A549 (cell line): Measurements from ENCODE around the gene SAMD3. TPM values are rescaled to one million over a fixed set of nuclear protein-coding genes. Genes with fewer than 3 reads are reported as not detected.
"Not testable (repeated sequence)": the region's sequence is repeated elsewhere in the genome, so short reads cannot be mapped to it uniquely, and the experiment has no call there.

ENCODE experiments used
- ATAC-seq, 2 experiments: fragments of 200-7000 bp in 1 of 2; fragments of >200 bp in 1 of 2; cut with Nextera tagmentation in 1 of 2; cut with Tn5 transposase in 1 of 2; 3 replicates each; pipeline versions ENCODE4 v1.8.0 to v1.9.1; 2018 to 2020; ENCODE audit warnings: mild to moderate bottlenecking in 1 of 2, moderate library complexity in 1 of 2
- CTCF ChIA-PET: fragments of 300-600 bp; sonication (Branson Sonifier 250); formaldehyde crosslinking; extraction: SDS; loops from one replicate; lab custom pipeline; 2021; ENCODE audit warnings: antibody characterized with exemption, inconsistent platforms; lab: Yijun Ruan, JAX
- POLR2A ChIA-PET: fragments of 350-600 bp; formaldehyde crosslinking; extraction: SDS; loops from one replicate; lab custom pipeline; 2021; ENCODE audit warnings: antibody characterized with exemption, inconsistent platforms; lab: Yijun Ruan, JAX
- DNase-seq, 2 experiments: peaks; one replicate each; pipeline versions ENCODE4 v3.0.0 to v3.0.0-alpha.2; 2011 to 2016; ENCODE audit warnings: low read depth in 1 of 2, low spot score in 1 of 2
- FAIRE-seq: peaks from 2 replicates; lab custom pipeline; 2011; peaks lifted over from hg19 to GRCh38; lab: Jason Lieb, UNC
- H3K27ac ChIP-seq, 2 experiments: fragments of >200 bp; sonication (Bioruptor Twin); formaldehyde crosslinking; 3 replicates each; pipeline ENCODE4 v1.5.1; 2016 to 2017
- H3K4me1 ChIP-seq: fragments of >200 bp; sonication (Bioruptor Twin); formaldehyde crosslinking; 3 replicates; pipeline ENCODE4 v1.6.1; 2016
- H3K4me2 ChIP-seq: fragments of >200 bp; sonication (Bioruptor Twin); formaldehyde crosslinking; 3 replicates; pipeline ENCODE4 v1.6.1; 2016
- H3K4me3 ChIP-seq: fragments of >200 bp; sonication (Bioruptor Twin); formaldehyde crosslinking; 3 replicates; pipeline ENCODE4 v1.5.1; 2016
- H3K9me3 ChIP-seq: fragments of >200 bp; sonication (Bioruptor Twin); formaldehyde crosslinking; 3 replicates; pipeline ENCODE4 v1.6.1; 2016
- BCL3 ChIP-seq: fragments of >200 bp; sonication (Bioruptor Twin); formaldehyde crosslinking; IDR thresholded peaks from 3 replicates; pipeline ENCODE4 v1.6.1; 2016
- BHLHE40 ChIP-seq: IDR thresholded peaks from 2 replicates; pipeline ENCODE4 v1.6.1; 2012; ENCODE audit warnings: low read depth, low read length, inconsistent platforms
- CEBPB ChIP-seq, 2 experiments: fragments of >200 bp in 1 of 2; sonication (Bioruptor Twin) in 1 of 2; formaldehyde crosslinking in 1 of 2; IDR thresholded peaks; 2 replicates each; pipeline ENCODE4 v1.6.1; 2012 to 2016
- CHD2 ChIP-seq: fragments of 150-350 bp; IDR thresholded peaks from 2 replicates; pipeline ENCODE4 v1.6.1; 2014; ENCODE audit warnings: low read length; ENCODE audit not compliant: partially characterized antibody
- CTCF ChIP-seq: fragments of >200 bp; sonication (Bioruptor Twin); formaldehyde crosslinking; IDR thresholded peaks from 3 replicates; pipeline ENCODE4 v1.5.1; 2016
- EHMT2 ChIP-seq: fragments of 200-600 bp; sonication (generic); IDR thresholded peaks from 2 replicates; pipeline ENCODE4 v1.6.1; 2016; ENCODE audit warnings: antibody characterized with exemption, low read depth, mild to moderate bottlenecking, moderate library complexity
- EP300 ChIP-seq, 2 experiments: fragments of >200 bp; sonication (Bioruptor Twin); formaldehyde crosslinking; IDR thresholded peaks; 2 replicates in 1 of 2; 3 replicates in 1 of 2; pipeline ENCODE4 v1.6.1; 2016 to 2017
- GATA3 ChIP-seq: IDR thresholded peaks from 2 replicates; pipeline ENCODE4 v1.6.1; 2012; ENCODE audit warnings: borderline replicate concordance
- HOXA7 ChIP-seq: fragments of 250-450 bp; sonication (Bioruptor Pico); IDR thresholded peaks from 2 replicates; pipeline ENCODE4 v1.5.0; 2020; ENCODE audit warnings: mild to moderate bottlenecking, moderate library complexity
- HOXB13 ChIP-seq: fragments of 250-450 bp; sonication (Bioruptor Pico); IDR thresholded peaks from 2 replicates; pipeline ENCODE4 v1.5.0; 2020; ENCODE audit warnings: low read depth, mild to moderate bottlenecking, moderate library complexity
- HOXB5 ChIP-seq: fragments of 250-450 bp; sonication (Bioruptor Pico); IDR thresholded peaks from 2 replicates; pipeline ENCODE4 v1.5.0; 2020; ENCODE audit warnings: mild to moderate bottlenecking, moderate library complexity
- JUN ChIP-seq, 2 experiments: fragments of >200 bp; sonication (Bioruptor Twin); formaldehyde crosslinking; IDR thresholded peaks; 2 replicates in 1 of 2; 3 replicates in 1 of 2; pipeline ENCODE4 v1.6.1; 2016 to 2017
- NFE2L2 ChIP-seq: fragments of 150-350 bp; conservative IDR thresholded peaks from 2 replicates; pipeline ENCODE4 v1.6.1; 2014; ENCODE audit warnings: low read length
- NPAS2 ChIP-seq: fragments of 250-450 bp; sonication (Bioruptor Pico); IDR thresholded peaks from 2 replicates; pipeline ENCODE4 v1.8.0; 2022; ENCODE audit warnings: mild to moderate bottlenecking, moderate library complexity, borderline replicate concordance
- POLR2AphosphoS2 ChIP-seq: conservative IDR thresholded peaks from 2 replicates; pipeline ENCODE4 v1.6.1; 2012; ENCODE audit warnings: low read length, improper control_type of control experiment, inconsistent platforms
- RFX5 ChIP-seq: fragments of 450-650 bp; IDR thresholded peaks from 2 replicates; pipeline ENCODE4 v1.7.1; 2014; ENCODE audit warnings: antibody characterized with exemption, mild to moderate bottlenecking, moderate library complexity
- USF2 ChIP-seq: fragments of 450-650 bp; IDR thresholded peaks from 2 replicates; pipeline ENCODE4 v1.6.1; 2014; ENCODE audit warnings: antibody characterized with exemption
- ZC3H11A ChIP-seq: fragments of 450-650 bp; IDR thresholded peaks from 2 replicates; pipeline ENCODE4 v1.6.1; 2014; ENCODE audit warnings: antibody characterized with exemption, mild to moderate bottlenecking
- ZFP36 ChIP-seq: fragments of 450-650 bp; IDR thresholded peaks from 2 replicates; pipeline ENCODE4 v1.6.1; 2014; ENCODE audit warnings: borderline replicate concordance; ENCODE audit not compliant: partially characterized antibody
- WGBS: methylation state at CpG from one replicate; pipeline ENCODE4 v1.1.6; 2017; ENCODE audit errors: missing lambda C conversion rate; 5-methylcytosine and 5-hydroxymethylcytosine counted together
- polyA plus RNA-seq, 4 experiments: library from polyadenylated mRNA; depleted of rRNA in 3 of 4; stranded (reverse); fragments of >200 nt; fragmentation: RNase III in 1 of 4; extraction: RNeasy Plus Mini Kit Qiagen cat#74134 plus additional on column Dnase treatment in 1 of 4; gene quantifications; 2 replicates in 3 of 4; 3 replicates in 1 of 4; pipeline ENCODE4 v1.2.3, GENCODE V29; 2011 to 2017

Gene SAMD3
- polyA plus RNA-seq, 2 of the 4 experiments (the other 2 are of a cell fraction), result not detected

GRCh38 chr6:130262008-130262407 lies 39.3 kb upstream of the SAMD3 start:
- FAIRE-seq (no peak), ATAC-seq (no peak), DNase-seq (no peak)
- POLR2A ChIA-PET, result no interaction called here
- TF ChIP-seq CEBPB (IDR thresholded peaks at IDR 0.05) (no peak), HOXB5 (CRISPR knock-in tag) (no peak), BHLHE40 (no peak), CHD2 (no peak), USF2 (no peak), RFX5 (no peak), BCL3 (no peak), EHMT2 (no peak), EP300 (IDR thresholded peaks at IDR 0.05) (no peak), NPAS2 (no peak), JUN (IDR thresholded peaks at IDR 0.05) (no peak), POLR2AphosphoS2 (no peak), CTCF (no peak), ZFP36 (no peak), HOXA7 (CRISPR knock-in tag) (no peak), HOXB13 (CRISPR knock-in tag) (no peak), NFE2L2 (no peak), GATA3 (no peak), ZC3H11A (no peak)
- Histone ChIP-seq H3K27ac (no peak overlapping the region), H3K9me3 (no peaks in the 10 kb centered on the region), H3K4me1 (no peaks in the 10 kb centered on the region), H3K4me3 (no peak overlapping the region), H3K4me2 (no peak overlapping the region)
- CTCF ChIA-PET, result no interaction called here
- WGBS, result 56% methylated on average over 2 of the region's 2 CpGs

- H3K4me3 ChIP-seq, ATAC-seq, H3K4me1 ChIP-seq, POLR2A ChIA-PET, CTCF ChIA-PET, H3K9me3 ChIP-seq, H3K27ac ChIP-seq, FAIRE-seq, DNase-seq: not testable (repeated sequence)
- 57% methylated on average over 3 of the region's 3 CpGs for WGBS
- peak overlapping the region; percentile 63; the same call in 2 of the 3 replicates for H3K4me2 ChIP-seq
Measured at GRCh38 chr6:130261558-130261957, 38.8 kb upstream of the SAMD3 start.

- H3K4me1 ChIP-seq, POLR2A ChIA-PET, ATAC-seq, H3K27ac ChIP-seq, FAIRE-seq, CTCF ChIA-PET, H3K9me3 ChIP-seq: not testable (repeated sequence)
- H3K4me2 ChIP-seq, result peak overlapping the region; percentile 63
- H3K4me3 ChIP-seq, result peak overlapping the region; percentile 31; the same call in 2 of the 3 replicates
- peak in 1 of 2 experiments; percentile 5 for DNase-seq
- 59% methylated on average over 5 of the region's 15 CpGs for WGBS
Measured at GRCh38 chr6:130260614-130261241, 38.0 kb upstream of the SAMD3 start.

- H3K4me1 ChIP-seq, result not testable (repeated sequence)
- 58% methylated on average over 4 of the region's 4 CpGs for WGBS
Measured at GRCh38 chr6:130260050-130260462, 37.3 kb upstream of the SAMD3 start.

More at GRCh38 chr6:130260050-130260462, 37.3 kb upstream of the SAMD3 start:
- CTCF ChIA-PET, H3K27ac ChIP-seq, DNase-seq, FAIRE-seq, H3K4me2 ChIP-seq, H3K9me3 ChIP-seq, H3K4me3 ChIP-seq, POLR2A ChIA-PET, ATAC-seq: not testable (repeated sequence)
